Measurements from ENCODE around the gene MMD. TPM values are rescaled to one million over a fixed set of nuclear protein-coding genes. Genes with fewer than 3 reads are reported as not detected.
"Not testable (repeated sequence)": the region's sequence is repeated elsewhere in the genome, so short reads cannot be mapped to it uniquely, and the experiment has no call there.

MMD gene
- total RNA-seq, 1 donor from 2014 or later, result 4.3 TPM

GRCh38 chr17:55402374-55402773 lies 19.3 kb downstream of the MMD start:
- DNase-seq (ENCODE audit: low spot score) (no peak), ATAC-seq (no peak)

- ATAC-seq (peak; percentile 23), DNase-seq (ENCODE audit: low spot score) (no peak)
Observed at GRCh38 chr17:55398689-55399088, 22.9 kb downstream of the MMD start.

DNA sequence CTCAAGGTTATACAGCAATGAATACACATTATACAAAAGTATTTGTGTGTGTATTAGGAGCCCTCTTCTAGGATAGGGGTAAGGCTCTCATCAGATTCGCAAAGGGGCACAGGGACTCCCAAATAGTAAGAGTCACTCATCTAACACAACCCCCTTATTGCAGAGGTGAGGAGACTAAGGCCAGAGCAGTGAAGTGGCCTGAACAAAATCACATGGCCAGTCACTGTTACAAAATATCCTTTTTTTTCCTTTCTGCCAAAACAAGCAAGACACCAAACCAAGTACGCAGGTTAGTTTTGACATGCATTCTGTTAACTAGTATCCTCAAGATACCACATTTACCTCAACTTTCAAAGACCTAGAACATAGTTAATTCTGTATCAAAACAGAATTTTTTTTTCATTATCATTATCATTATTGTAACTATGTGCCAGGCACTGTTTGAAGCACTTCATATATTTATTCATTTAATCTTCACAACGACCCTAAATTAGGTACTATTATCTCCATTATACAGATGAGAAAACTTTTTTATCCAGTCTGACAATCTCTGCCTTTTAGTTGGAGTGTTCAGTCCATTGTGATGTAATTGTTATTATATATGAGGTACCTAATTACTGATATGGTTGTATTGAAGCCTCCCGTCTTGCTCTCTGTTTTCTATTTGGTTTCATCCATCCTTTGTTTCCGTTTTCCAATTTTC lies 25.7 kb downstream of the MMD start:
- peak; percentile 61 for ATAC-seq
- DNase-seq (ENCODE audit: low spot score), result no peak

GRCh38 chr17:55394357-55395021 lies 27.1 kb downstream of the MMD start:
- DNase-seq (ENCODE audit: low spot score) (no peak), ATAC-seq (peak; percentile 78)

GRCh38 chr17:55391764-55392467 lies 29.7 kb downstream of the MMD start:
- DNase-seq (ENCODE audit: low spot score) (no peak), ATAC-seq (no peak)

- DNase-seq (ENCODE audit: low spot score) (no peak), ATAC-seq (no peak)
Observed at GRCh38 chr17:55391244-55391757, 30.3 kb downstream of the MMD start.

GRCh38 chr17:55390364-55390977 lies 31.2 kb downstream of the MMD start:
- no peak for ATAC-seq
- DNase-seq (ENCODE audit: low spot score), result no peak

DNA sequence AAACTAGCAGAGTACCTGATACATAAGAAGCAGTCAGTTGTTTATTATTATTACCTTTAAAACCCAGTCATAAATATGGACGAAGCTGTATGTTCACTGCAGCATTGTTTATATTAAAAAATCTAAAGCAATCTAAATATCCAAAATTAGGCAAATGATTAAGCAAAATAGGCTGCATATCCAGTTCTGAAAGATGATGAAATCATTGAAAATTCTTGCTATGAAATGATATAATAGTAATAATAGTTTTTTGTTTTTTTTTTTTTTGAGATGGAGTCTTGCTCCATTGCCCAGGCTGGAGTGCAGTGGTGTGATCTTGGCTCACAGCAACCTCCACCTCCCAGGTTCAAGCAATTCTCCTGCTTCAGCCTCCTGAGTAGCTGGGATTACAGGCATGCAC lies 31.9 kb downstream of the MMD start:
- not testable (repeated sequence) for DNase-seq (ENCODE audit: low spot score); ATAC-seq

- ATAC-seq, result no peak
- no peak for DNase-seq (ENCODE audit: low spot score)
Observed at GRCh38 chr17:55388842-55389241, 32.8 kb downstream of the MMD start.

DNA sequence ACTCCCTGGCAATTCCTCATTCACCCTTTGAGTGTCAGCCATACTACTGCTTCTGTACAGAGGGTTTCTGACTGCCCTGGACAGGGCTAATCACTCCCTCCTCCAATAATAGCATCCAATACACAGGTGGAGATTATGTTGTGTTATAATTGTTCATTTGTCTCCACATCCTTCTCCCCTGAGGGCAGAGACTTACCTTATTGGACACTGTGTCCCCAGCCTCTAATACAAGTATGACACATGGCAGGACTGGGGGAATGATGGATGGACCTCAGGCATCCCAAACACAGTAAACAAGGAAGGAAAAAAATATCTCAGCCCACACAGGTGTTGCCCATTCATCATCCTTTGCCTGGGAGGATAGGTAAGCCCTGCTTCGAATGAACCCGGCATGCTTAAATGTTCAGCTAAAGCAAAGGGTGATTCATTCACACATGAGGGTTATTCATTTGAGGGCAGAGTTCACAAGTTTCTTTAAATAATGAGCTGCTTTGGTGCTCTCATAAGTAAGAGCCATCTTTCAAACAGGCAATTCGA lies 34.8 kb downstream of the MMD start:
- DNase-seq (ENCODE audit: low spot score), result no peak

GRCh38 chr17:55384643-55385232 lies 36.9 kb downstream of the MMD start:
- ATAC-seq (no peak), DNase-seq (ENCODE audit: low spot score) (no peak)

More for the DNA sequence above, 34.8 kb downstream of the MMD start:
- ATAC-seq, result no peak

GRCh38 chr17:55383771-55384642 lies 37.6 kb downstream of the MMD start:
- no peak for DNase-seq (ENCODE audit: low spot score)
- no peak for ATAC-seq

GRCh38 chr17:55381017-55381770 lies 40.4 kb downstream of the MMD start:
- ATAC-seq (no peak), DNase-seq (ENCODE audit: low spot score) (no peak)

- DNase-seq (ENCODE audit: low spot score) (no peak), ATAC-seq (no peak)
Observed at GRCh38 chr17:55377671-55378275, 43.9 kb downstream of the MMD start.

GRCh38 chr17:55368706-55369105 lies 52.9 kb downstream of the MMD start:
- no peak for ATAC-seq
- no peak for DNase-seq (ENCODE audit: low spot score)

DNA sequence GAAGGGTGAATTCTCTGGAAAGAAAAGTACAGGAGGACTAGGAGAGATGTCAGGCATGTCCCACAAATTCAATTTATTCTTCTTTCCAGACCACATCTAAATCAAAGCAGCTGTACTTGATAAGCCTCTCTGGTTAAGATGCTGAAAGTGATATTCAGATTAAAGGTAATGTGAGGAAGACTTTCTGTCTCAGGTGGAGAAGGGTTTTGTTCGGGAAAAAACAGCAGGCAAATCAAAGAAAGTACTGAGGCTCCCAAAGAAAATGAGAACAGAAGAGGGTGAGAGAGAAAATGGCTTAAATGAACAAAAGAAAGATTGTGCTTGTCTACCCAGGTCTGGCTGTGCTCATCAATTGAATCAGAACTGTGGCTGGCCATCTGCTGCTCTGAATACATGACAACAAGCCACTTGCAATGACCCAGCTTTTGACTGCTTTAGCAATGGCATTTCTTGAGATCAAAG lies 55.6 kb downstream of the MMD start:
- ATAC-seq (no peak), DNase-seq (ENCODE audit: low spot score) (no peak)

DNA sequence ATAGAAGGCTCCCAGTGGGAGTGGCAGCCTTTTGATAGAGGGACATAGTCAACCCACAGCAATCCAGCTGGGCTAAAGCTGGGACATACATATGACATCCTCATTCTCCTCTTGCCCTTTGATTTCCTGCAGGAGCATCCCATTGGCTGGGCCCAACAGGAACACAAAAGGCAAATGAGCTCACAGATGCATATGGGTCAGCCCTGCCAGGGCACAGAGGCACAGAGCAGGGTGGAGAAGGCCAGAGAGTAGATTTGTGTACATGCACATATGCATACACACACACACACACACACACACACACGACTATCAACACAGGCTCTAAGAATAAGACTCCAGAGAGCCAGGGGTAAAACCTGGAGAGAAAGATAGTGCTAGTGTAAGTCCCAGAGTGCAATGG lies 58.6 kb downstream of the MMD start:
- DNase-seq (ENCODE audit: low spot score) (no peak), ATAC-seq (no peak)

- ATAC-seq, result no peak
- DNase-seq (ENCODE audit: low spot score), result no peak
Observed at GRCh38 chr17:55360971-55361370, 60.7 kb downstream of the MMD start.
